HG03354 (cell line): ENCODE measurements around the gene EFCAB11.

Source experiments
- ATAC-seq: cut with Tn5 transposase; IDR thresholded peaks from one replicate; pipeline ENCODE4 v1.9.1; 2021; ENCODE audit warnings: mild to moderate bottlenecking; ENCODE audit not compliant: unreplicated experiment, poor library complexity, severe bottlenecking

The EFCAB11 gene

GRCh38 chr14:89792489-89793366, 161.8 kb downstream of the EFCAB11 start:
- ATAC-seq: no peak

- ATAC-seq: no peak
Measured at GRCh38 chr14:89787525-89787924, 167.0 kb downstream of the EFCAB11 start.

GRCh38 chr14:89781046-89781445, 173.5 kb downstream of the EFCAB11 start:
- ATAC-seq: no peak

GRCh38 chr14:89779707-89780106, 174.8 kb downstream of the EFCAB11 start:
- ATAC-seq: no peak

DNA sequence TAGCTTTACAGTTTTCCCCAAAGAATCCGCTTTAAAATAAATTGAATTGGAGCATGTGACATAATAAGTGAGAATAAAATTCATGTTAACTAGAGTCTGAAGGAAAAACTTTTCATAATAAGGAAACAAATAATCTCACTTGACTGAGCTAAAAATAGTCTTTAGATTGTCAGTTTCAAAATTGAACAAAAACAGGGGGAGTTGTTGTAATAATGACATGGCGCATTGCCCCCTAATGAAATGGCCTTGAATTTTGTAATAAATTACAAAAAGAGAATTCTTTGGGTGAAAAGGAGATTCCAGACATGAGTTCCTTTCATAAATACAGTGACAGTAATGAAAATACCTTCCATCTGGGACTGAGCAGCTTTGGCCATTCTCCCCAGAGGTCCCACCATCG, 178.6 kb downstream of the EFCAB11 start:
- ATAC-seq: no peak

DNA sequence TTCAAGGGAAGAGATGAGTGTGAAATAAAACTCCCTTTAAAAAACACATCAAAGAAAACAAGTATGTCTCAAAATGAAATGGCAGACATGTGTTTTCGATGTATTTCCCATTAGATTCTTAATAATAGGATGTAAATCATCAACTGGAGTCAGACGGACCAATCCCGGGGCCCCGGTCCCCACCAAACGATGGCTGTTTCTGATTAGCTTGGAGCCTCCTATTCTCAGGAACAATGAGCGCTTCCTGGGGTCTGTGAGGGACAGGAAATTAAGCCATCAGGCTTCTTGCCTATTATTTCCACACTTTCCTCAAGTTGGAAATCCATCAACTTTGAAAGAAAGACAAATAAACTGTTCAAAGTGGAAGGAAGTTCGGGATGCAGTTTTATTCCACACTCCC, 179.4 kb downstream of the EFCAB11 start:
- no peak for ATAC-seq

DNA sequence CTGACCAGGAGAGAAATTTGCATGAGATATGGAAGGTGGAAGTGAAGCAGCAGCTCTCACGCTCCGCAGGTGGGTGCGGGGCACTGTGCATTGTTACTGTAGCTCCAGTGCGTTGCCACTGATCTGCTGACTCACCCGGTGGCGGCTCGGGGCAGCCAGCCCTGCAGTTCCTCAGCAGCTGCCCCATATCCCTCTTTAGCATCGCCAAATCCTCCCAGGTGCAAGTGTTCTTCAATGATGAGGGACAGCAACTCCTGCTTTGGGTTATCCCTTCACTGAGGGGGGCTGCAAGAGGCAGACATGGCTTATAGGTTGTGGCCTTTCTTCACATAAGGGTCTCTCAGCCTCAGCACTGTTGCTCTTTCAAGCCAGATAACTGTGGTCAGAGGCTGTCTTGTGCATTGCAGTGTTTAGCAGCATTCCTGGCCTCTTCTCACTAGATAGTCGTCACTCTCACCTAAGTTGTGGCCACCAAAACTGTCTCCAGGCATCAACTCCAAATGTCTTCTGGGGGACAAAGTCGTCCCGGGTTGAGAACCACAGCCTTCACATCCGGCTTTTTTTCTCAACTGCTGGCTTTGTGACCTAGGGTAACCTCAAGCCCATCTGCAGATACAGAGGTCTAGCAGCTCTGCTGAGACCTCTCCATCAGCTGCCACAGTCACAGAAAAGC, 180.8 kb downstream of the EFCAB11 start:
- ATAC-seq: peak; percentile 91

GRCh38 chr14:89773151-89773550, 181.4 kb downstream of the EFCAB11 start:
- peak; percentile 32 for ATAC-seq

GRCh38 chr14:89771251-89771650, 183.3 kb downstream of the EFCAB11 start:
- no peak for ATAC-seq

DNA sequence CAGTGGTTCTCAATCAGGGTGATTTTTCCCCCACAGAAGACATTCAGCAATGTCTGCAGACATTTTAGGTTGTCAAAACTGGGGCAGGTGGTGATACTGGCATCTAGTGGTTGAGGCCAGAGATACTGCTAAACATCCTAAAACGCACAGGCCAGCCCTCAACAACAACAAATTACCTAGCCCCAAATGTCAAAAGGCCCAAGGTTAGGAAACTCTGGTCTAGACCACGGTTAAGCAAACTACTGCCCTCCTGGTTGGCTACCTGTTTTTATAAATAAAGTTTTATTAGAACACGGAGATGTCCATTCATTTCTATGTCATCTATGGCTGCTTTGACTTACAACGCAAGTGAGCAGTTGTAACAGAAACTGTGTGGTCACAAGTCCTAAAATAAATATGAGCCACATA, 186.7 kb downstream of the EFCAB11 start:
- peak; percentile 92 for ATAC-seq

DNA sequence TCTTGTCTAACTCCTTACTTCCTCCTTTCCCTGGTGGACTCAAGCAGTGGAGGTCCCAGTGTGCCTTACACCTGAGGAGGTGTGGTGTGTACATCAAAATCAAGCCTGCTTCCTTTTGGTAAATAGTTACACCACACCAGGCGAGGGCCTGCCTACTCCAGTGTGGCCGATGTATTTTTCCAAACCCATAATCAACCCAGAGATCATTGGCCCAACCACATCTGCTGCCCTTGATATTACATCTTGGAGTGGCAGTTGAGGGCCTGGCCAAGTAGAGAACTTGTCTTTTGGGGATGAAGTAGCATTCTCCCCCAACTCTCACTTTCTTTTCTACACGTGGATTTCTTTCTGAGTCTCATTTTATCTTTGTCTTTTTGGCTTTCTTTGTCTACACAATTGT, 187.4 kb downstream of the EFCAB11 start:
- ATAC-seq: no peak

- ATAC-seq: no peak
Measured at GRCh38 chr14:89765346-89765745, 189.2 kb downstream of the EFCAB11 start.

- no peak for ATAC-seq
Measured at GRCh38 chr14:89760086-89760485, 194.4 kb downstream of the EFCAB11 start.

- ATAC-seq: no peak
Measured at GRCh38 chr14:89757313-89757939, 197.1 kb downstream of the EFCAB11 start.

GRCh38 chr14:89755816-89756215, 198.7 kb downstream of the EFCAB11 start:
- no peak for ATAC-seq

- no peak for ATAC-seq
Measured at GRCh38 chr14:89753828-89754412, 200.6 kb downstream of the EFCAB11 start.

GRCh38 chr14:89750908-89751392, 203.6 kb downstream of the EFCAB11 start:
- ATAC-seq: no peak

GRCh38 chr14:89750281-89750755, 204.2 kb downstream of the EFCAB11 start:
- no peak for ATAC-seq

GRCh38 chr14:89748004-89748403, 206.5 kb downstream of the EFCAB11 start:
- no peak for ATAC-seq

GRCh38 chr14:89747126-89747525, 207.4 kb downstream of the EFCAB11 start:
- ATAC-seq: no peak
